ENCODE data around the gene PDF.

DNA sequence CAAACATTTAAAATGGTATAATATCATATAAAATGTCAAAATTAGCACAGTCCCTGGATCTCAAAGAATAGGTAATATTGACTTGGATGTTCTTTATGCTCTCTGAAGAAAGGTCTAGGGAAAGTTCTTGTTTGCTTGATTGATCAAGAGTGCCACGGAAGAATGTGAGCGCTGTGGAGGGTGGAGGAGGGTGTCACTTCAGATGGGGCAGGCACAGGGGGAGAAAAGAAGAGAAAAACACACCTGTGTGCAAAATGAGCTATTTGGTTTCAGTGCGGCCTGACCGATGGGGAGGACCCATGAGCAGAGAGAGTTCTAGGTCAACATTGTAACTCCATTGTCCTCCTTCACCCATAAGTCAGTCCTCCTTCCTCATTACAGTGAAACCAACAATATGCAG lies 28.1 kb downstream of the PDF start:
- TF ChIP-seq, protein P1, sequence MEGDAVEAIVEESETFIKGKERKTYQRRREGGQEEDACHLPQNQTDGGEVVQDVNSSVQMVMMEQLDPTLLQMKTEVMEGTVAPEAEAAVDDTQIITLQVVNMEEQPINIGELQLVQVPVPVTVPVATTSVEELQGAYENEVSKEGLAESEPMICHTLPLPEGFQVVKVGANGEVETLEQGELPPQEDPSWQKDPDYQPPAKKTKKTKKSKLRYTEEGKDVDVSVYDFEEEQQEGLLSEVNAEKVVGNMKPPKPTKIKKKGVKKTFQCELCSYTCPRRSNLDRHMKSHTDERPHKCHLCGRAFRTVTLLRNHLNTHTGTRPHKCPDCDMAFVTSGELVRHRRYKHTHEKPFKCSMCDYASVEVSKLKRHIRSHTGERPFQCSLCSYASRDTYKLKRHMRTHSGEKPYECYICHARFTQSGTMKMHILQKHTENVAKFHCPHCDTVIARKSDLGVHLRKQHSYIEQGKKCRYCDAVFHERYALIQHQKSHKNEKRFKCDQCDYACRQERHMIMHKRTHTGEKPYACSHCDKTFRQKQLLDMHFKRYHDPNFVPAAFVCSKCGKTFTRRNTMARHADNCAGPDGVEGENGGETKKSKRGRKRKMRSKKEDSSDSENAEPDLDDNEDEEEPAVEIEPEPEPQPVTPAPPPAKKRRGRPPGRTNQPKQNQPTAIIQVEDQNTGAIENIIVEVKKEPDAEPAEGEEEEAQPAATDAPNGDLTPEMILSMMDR (IDR thresholded peaks at IDR 0.05) = no peak
- no peak for TF ChIP-seq POLR2AphosphoS5 (IDR thresholded peaks at IDR 0.05; ENCODE audit: low read depth, low read length)
- no peak for TF ChIP-seq SIN3A (IDR thresholded peaks at IDR 0.05; ENCODE audit: borderline replicate concordance, insufficient read depth, low read depth, low read length)
- TF ChIP-seq, protein P2, sequence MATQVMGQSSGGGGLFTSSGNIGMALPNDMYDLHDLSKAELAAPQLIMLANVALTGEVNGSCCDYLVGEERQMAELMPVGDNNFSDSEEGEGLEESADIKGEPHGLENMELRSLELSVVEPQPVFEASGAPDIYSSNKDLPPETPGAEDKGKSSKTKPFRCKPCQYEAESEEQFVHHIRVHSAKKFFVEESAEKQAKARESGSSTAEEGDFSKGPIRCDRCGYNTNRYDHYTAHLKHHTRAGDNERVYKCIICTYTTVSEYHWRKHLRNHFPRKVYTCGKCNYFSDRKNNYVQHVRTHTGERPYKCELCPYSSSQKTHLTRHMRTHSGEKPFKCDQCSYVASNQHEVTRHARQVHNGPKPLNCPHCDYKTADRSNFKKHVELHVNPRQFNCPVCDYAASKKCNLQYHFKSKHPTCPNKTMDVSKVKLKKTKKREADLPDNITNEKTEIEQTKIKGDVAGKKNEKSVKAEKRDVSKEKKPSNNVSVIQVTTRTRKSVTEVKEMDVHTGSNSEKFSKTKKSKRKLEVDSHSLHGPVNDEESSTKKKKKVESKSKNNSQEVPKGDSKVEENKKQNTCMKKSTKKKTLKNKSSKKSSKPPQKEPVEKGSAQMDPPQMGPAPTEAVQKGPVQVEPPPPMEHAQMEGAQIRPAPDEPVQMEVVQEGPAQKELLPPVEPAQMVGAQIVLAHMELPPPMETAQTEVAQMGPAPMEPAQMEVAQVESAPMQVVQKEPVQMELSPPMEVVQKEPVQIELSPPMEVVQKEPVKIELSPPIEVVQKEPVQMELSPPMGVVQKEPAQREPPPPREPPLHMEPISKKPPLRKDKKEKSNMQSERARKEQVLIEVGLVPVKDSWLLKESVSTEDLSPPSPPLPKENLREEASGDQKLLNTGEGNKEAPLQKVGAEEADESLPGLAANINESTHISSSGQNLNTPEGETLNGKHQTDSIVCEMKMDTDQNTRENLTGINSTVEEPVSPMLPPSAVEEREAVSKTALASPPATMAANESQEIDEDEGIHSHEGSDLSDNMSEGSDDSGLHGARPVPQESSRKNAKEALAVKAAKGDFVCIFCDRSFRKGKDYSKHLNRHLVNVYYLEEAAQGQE (IDR thresholded peaks at IDR 0.05; ENCODE audit: insufficient read depth in 1 of 2, low read depth in 2 of 2, low read length in 1 of 2) = no peak

All from Panc1 (cell line).